HepG2 (cell line): ENCODE data around the gene PARP8.

Experiments
- JUN ChIP-seq: sonication (generic); formaldehyde crosslinking; IDR thresholded peaks from 2 replicates; pipeline ENCODE4 v1.4.0; 2020; ENCODE audit warnings: mild to moderate bottlenecking, missing genetic modification reagents
- MAF1 ChIP-seq: sonication (generic); formaldehyde crosslinking; IDR thresholded peaks from 2 replicates; pipeline ENCODE4 v1.5.0; 2020; ENCODE audit warnings: missing genetic modification reagents, borderline replicate concordance
- TP53 ChIP-seq: sonication (generic); formaldehyde crosslinking; conservative IDR thresholded peaks from 2 replicates; pipeline ENCODE4 v1.4.0; 2020; ENCODE audit warnings: missing genetic modification reagents

- TF ChIP-seq MAF1 (CRISPR knock-in tag) (no peak), JUN (no peak), TP53 (no peak)
Observed at GRCh38 chr5:50832657-50833284, 166.3 kb downstream of the PARP8 start.
